Adipose tissue (tissue), 3 donors: Measurements from ENCODE around the gene OTX1. TPM values are rescaled to one million over a fixed set of nuclear protein-coding genes. Genes with fewer than 3 reads are reported as not detected.

Experiments used
- H3K27ac ChIP-seq: one replicate; pipeline ENCODE4 v1.5.1; 2013; ENCODE audit warnings: low read depth, low read length
- WGBS, 3 donors: extraction: QIAGEN DNeasy Blood & Tissue Kit; methylation state at CpG; one replicate each; pipeline ENCODE4 v1.1.7; 2013; 5-methylcytosine and 5-hydroxymethylcytosine counted together
- polyA plus RNA-seq, 3 donors: library from polyadenylated mRNA; stranded (reverse); fragments of 200-250 nt; gene quantifications; one replicate each; pipeline ENCODE4 v1.2.3, GENCODE V29; 2013
- donor health status: healthy with polysubstance abuse.
- donor health status: Bipolar disorder and iron deficiency.
- donor health status: healthy.

The OTX1 gene
- polyA plus RNA-seq, 3 donors = 0.04 to 0.11 (median 0.07) TPM

DNA sequence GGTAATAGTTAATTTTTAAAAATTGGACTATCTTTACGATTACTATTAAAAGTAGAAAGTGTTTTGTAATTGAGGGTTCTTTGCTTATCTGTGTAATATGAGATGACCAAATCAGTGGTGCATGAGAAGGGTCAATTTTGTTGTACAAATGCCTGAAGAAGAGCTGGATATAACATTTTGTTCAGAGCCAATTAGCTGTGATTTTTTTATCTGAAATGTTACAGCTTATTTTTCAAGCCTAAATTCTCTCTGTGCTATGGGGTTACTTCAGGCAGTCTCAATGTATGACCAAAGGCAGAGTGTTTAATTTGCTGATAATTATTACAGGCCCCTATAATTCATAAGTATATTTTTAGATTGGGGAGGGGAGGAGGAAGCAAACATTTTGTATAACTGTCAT lies 41.8 kb downstream of the OTX1 start:
- 64 to 77% (median 70%) methylated on average over 1 of the region's 1 CpG for WGBS, 3 donors
- no peak overlapping the region for H3K27ac ChIP-seq

DNA sequence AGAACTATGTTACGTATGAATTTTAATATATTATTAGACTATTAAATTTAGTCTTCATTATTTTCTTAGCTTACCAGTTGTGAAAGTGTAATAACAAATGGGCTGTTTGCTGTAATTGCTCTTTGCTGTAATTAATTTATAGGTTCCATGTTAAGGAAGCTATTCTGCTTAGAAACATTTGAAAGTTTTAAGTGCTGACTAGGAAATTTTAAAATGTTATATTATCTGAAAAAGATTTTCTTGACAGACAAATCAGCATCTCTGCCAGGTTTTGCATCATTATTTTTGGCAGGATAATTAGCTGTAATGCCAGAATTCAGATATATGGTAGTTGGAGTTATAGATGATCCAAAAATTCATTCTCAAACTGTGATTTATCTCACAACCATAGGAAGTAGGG lies 42.2 kb downstream of the OTX1 start:
- WGBS, 3 donors = 0 to 4% (median 0%) methylated on average over 1 of the region's 1 CpG
- no peak overlapping the region for H3K27ac ChIP-seq

DNA sequence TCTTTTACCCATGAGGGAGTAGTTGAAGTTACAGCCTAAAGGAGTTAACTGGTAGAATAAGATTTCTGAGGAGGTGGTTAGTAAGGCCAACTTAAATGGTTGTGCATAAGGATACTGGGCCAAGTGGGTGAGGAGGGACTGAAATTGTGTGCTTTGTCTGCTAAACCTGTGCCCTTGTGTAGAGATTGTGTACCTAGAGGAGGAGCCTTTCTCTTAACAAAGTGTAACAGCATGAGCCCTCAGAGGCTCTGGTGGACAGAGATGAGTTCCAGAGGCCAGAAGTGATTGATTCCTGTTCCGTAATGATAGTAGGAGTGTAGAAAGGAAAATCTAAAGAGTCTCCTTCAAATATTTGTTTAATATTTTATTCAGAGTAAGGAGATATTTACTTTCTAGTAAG lies 42.9 kb downstream of the OTX1 start:
- no peak overlapping the region for H3K27ac ChIP-seq
- WGBS, 3 donors = 67 to 79% (median 67%) methylated on average over 1 of the region's 1 CpG

DNA sequence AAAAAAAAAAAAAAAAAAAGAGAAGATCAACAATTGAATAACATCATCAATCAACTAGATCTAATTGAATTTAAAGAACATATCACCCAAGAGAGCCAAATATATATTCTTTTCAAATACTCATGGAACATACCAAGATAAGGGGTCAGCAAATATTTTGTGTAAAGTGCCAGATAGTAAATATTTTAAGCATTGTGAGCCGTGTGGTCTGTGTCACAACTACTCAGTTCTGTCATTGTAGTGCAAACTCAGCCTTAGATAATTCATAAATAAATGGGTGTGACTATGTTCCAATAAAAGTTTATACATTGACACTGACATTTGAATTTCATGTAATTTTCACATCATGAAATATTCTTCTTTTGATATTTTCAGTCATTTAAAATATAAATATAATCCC lies 45.9 kb downstream of the OTX1 start:
- H3K27ac ChIP-seq = no peak overlapping the region
- WGBS, 3 donors = 16 to 63% (median 42%) methylated on average over 1 of the region's 1 CpG

DNA sequence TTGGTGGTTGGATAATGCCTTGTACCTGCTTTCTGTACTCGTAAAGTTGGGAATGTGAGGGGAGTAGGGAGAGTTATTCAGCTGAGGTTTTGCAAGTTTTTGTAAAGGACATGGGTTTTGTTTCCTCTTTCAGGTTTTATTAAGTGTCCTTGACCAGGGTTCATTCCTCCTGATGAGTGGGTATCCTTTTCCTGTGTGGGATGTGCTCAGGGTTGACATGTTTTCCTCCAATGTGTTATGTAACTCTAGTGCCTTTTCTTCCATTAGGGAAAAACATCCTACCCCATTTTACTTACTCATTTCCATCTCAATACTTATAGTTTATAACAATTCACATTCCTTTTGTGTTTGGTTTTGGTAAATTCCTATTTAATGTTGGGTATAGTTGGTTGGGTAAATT lies 48.4 kb downstream of the OTX1 start:
- WGBS, 3 donors = 79 to 92% (median 81%) methylated on average over 1 of the region's 1 CpG
- H3K27ac ChIP-seq = no peak overlapping the region

DNA sequence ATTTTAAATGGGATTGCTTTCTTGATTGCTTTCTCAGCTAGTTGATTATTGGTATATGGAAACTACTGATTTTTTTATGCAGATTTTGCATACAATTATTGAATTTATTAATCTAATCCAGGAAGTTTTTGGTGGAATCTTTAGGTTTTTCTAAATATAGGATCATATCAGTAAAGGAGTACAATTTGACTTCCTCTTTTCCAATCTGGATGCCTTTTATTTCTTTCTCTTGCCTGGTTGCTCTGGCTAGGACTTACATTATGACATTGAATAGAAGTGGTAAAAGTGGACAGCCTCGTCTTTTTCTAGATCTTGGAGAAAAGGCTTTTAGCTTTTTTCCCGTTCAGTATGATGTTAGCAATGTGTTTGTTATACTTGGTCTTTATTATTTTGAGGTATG lies 51.3 kb downstream of the OTX1 start:
- H3K27ac ChIP-seq = no peak overlapping the region
- WGBS, 3 donors = 76 to 91% (median 82%) methylated on average over 2 of the region's 2 CpGs

DNA sequence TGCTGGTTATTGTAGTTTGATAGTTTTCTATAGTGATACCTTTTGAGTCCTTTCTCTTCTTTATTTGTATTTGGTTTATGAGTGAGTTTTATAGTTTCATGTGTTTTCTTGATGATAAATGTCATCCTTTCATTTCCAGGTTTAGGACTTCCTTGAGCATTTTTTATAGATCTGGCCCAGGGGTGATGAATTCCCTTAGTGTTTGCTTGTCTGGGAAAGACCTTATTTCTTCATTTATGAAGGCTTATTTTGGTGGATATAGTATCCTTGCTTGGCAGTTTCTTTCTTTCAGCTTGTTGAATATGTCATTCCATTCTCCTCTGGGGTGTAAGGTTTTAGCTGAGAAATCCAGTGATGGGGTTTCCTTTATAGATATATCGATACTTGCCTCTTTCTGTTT lies 53.9 kb downstream of the OTX1 start:
- WGBS, 3 donors = 89 to 96% (median 91%) methylated on average over 1 of the region's 1 CpG
- no peak overlapping the region for H3K27ac ChIP-seq
